22Rv1 (cell line): Measurements from ENCODE around the gene ZNF423.

Experiments used
- H3K27ac ChIP-seq: fragments of 450-650 bp; 2 replicates; pipeline ENCODE4 v1.5.1; 2017
- ZFX ChIP-seq: fragments of 450-650 bp; IDR thresholded peaks from 2 replicates; pipeline ENCODE4 v1.6.1; 2017; ENCODE audit warnings: antibody characterized with exemption, borderline replicate concordance
- TF ChIP-seq, protein P1 (sequence below): fragments of 450-650 bp; IDR thresholded peaks from 2 replicates; pipeline ENCODE4 v1.5.1; 2017; ENCODE audit warnings: mild to moderate bottlenecking

ZNF423 gene

DNA sequence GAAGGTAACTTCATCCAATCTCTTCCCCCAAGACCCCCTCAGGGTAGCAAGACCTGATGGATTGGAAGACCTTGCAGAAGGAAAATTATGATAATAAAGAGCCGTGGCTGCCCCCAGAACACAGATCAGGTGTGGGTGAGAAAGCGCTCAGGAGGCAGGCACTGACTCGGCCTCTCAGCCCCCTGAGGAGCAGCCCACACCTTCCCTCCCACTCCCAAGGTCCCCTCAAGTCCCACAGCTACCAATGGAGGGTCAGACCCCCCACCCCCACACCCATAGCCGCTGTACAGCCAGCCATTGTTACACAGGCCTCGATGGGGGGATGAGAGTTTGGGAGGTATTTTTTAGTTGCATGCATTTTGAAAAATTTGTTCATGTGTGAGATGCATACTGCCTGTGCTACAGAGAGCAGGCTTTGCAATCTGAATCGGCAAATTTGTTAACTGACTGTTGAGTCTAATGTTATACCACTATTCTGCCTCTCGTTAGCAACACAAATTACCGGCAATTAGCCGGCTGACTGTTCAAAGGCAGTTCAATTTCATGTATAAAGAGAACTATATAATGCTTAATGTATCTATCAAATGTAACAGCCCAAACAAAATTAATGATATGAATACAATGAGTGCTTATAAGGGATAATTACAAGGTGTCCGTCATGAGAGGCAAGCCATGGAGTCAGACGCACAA is 270.6 kb downstream of the ZNF423 start:
- TF ChIP-seq, protein P1, sequence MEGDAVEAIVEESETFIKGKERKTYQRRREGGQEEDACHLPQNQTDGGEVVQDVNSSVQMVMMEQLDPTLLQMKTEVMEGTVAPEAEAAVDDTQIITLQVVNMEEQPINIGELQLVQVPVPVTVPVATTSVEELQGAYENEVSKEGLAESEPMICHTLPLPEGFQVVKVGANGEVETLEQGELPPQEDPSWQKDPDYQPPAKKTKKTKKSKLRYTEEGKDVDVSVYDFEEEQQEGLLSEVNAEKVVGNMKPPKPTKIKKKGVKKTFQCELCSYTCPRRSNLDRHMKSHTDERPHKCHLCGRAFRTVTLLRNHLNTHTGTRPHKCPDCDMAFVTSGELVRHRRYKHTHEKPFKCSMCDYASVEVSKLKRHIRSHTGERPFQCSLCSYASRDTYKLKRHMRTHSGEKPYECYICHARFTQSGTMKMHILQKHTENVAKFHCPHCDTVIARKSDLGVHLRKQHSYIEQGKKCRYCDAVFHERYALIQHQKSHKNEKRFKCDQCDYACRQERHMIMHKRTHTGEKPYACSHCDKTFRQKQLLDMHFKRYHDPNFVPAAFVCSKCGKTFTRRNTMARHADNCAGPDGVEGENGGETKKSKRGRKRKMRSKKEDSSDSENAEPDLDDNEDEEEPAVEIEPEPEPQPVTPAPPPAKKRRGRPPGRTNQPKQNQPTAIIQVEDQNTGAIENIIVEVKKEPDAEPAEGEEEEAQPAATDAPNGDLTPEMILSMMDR: no peak
- TF ChIP-seq ZFX: no peak
- no peak overlapping the region for H3K27ac ChIP-seq

GRCh38 chr16:49583911-49584310 is 272.0 kb downstream of the ZNF423 start:
- no peak for TF ChIP-seq ZFX
- TF ChIP-seq, protein P1: no peak

GRCh38 chr16:49581630-49582298 is 274.1 kb downstream of the ZNF423 start:
- H3K27ac ChIP-seq: no peak overlapping the region
- no peak for TF ChIP-seq ZFX
- TF ChIP-seq, protein P1: no peak

More at GRCh38 chr16:49583911-49584310, 272.0 kb downstream of the ZNF423 start:
- no peak overlapping the region for H3K27ac ChIP-seq

DNA sequence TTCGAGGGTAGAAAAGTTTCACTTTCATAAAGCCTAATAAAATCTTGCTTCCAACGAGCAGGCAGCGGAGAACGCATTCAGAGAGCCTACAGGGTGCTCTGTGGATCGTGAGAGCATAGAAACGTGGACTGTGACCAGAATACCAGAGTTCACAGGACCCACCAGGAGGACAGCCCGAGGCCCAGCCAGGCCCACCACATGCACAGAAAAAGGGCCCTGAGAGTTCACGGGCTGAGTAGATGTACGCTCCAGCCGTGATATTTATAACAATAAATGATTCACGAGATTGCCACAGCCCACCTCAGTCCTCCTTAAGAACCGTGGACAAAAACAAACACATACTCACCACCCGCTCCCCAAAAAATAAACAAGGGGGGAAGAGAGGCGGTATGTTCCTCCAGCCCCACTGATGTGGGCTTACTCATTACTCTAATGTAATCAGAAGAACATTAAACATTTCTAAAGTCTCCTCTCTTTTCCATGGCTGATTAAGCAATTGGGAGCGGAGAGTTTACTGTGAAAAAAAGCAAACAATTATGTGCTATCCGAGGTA is 275.1 kb downstream of the ZNF423 start:
- no peak overlapping the region for H3K27ac ChIP-seq
- TF ChIP-seq, protein P1: no peak
- no peak for TF ChIP-seq ZFX

DNA sequence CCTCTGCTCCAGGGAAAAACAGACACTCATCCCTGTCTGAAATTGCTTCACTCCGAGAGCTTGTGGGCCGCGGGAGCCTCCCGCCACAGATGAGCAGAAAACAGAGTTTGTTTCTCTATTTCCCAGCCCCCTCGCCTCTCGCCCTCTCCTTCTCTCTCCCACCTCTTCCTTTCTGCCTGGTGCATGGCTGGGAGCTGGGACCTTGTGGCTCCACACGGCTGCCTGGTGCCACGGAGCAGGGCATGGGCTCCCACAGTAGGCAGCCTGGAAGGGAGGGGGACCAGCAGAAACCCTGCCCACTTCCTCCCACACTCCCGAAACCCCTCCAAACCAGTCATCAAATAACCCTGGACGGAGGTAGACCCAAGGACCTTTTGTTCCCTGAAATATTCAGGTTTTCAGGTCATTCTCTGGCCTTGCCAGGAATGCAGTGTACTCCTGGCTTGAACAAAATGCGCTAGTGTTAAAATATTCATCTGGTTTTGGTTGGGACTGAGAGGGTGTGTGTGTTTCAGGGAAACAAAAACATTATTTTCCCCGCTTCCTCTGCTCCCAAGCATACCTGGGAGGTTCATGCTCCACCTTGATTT is 277.4 kb downstream of the ZNF423 start:
- H3K27ac ChIP-seq: no peak overlapping the region
- TF ChIP-seq, protein P1: no peak
- TF ChIP-seq ZFX: no peak

- H3K27ac ChIP-seq: no peak overlapping the region
- TF ChIP-seq, protein P1: no peak
- TF ChIP-seq ZFX: no peak
Measured at GRCh38 chr16:49578018-49578417, 277.9 kb downstream of the ZNF423 start.
